NCI-H2107 treated with DMSO at 0.1 percent for 48 hours (cell line): ENCODE measurements around the gene RAB10.

ENCODE experiments used
- DNase-seq: peaks from one replicate; lab custom pipeline; 2025; ENCODE audit not compliant: unreplicated experiment; lab: John Stamatoyannopoulos, UW

The RAB10 gene

DNA sequence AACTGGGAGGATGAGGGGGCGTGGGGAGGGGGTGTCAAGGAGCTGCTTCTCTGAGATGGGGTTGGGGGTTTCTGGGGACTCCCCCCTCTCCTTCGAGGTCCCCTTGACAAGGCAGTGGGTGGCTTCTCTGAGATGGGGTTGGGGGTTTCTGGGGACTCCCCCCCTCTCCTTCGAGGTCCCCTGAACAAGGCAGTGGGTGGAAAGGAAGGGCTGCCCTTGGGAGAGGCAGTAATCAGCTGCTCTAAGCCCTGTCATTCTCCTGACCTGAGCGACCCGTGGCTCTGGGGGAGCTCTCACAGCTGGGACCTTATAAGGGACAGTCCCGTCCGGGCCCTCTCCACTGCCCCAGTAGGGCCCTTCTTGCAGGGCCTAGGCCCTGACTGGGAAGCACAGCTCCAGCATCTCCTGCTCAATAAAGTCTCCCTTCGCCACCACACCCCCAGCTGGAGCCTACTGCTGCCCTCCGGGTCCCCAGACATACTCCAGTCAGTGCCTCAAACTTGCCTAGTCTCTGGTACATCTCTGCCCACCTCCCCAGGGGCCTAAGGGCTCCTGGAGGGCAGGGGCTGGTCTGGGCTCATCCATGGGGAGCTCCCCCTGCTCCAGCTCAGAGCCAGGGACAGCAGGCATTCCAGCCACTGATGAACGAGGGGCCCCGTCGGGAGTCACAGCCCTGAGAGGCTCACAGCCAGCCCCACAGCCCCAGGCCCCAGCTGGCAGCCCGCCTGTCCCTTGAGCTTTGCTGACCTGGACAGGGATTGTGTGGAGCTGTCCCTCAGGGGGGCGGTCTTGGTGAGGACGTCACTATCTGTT is 141.8 kb downstream of the RAB10 start:
- DNase-seq, result no peak

DNA sequence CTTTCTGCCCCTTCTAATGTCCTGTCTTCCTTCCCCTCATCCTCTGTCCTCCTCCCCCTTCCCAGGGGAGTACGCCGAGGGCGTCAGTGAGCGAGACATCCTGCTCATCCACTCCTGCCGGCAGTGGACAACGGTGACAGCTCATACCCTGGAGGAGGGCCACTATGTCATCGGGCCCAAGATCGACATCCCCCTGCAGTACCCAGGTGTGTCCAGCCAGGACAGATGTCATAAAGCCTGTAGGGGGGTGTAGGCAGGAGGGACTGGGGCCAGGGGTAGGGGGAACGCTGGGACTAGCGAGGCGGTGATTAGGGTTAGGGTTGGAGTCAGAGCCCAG is 142.4 kb downstream of the RAB10 start:
- no peak for DNase-seq

DNA sequence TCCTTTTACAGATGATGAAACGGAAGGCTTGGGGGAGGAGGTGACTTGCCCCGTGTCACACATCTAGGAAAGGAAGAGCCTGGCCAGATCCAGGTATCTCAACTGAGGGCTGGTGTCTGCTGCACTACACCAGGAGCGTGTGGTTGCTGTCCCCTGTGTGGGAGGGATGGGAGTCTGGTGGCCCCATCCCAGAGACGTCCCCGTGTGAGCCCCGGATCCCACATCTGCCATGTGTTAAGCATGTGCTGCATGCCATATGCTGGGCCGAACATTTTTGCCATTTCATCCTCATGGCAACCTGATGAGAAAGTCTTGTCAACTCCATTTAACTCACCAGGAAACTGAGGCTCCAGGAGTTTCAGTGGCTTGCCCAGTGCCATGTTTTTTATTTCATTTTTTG is 143.2 kb downstream of the RAB10 start:
- no peak for DNase-seq

DNA sequence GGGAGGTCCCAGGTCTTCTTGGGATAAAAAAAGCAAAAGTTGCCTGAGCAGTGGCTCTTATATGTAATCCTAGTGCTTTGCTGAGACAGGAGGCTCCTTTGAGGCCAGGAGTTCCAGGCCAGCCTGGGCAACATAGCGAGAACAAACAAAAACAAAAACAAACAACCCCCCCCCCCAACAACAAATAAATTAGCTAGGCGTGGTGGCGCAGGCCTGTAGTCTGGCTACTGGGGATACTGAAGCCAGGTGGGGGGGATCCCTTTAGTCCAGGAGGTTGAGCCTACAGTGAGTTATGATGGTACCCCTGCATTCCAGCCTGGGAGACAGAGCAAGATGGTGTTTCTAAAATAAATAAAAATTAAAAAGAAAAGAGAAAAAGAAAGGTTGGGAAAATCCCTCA is 144.4 kb downstream of the RAB10 start:
- DNase-seq, result no peak

DNA sequence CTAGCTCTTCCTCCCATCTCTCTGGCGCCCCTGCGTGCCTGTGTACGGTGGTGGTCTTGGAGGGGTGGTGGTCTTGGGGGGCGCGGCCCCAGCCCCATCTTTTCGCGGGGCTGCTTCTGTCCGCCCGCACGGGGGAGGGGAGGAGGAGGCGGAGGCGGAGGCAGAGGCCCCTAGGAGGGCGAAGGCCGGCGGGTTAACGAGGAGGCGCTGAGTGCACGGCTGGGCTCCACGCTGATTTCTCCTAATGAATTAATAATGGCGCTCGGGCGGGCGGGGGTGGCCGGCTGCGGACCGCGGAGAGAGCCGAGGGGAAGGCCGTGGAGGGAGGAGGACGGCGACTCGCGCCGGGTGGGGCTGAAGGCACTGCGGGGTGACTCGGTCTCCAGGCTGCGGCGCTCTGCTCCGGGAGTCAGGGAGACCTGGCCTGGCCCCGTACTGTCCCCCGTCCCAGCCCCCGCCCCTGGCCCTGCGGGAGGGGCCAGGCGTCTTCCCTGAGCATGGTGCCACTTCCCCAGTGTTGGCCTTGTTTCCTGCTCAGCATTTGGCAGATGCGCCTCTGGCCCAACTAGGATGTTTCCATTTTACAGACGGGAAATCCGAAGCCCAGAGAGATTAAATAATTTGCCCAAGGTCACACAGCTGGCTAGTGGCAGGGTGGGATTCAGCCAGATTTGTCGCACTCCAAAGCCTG is 145.0 kb downstream of the RAB10 start:
- DNase-seq, result no peak

DNA sequence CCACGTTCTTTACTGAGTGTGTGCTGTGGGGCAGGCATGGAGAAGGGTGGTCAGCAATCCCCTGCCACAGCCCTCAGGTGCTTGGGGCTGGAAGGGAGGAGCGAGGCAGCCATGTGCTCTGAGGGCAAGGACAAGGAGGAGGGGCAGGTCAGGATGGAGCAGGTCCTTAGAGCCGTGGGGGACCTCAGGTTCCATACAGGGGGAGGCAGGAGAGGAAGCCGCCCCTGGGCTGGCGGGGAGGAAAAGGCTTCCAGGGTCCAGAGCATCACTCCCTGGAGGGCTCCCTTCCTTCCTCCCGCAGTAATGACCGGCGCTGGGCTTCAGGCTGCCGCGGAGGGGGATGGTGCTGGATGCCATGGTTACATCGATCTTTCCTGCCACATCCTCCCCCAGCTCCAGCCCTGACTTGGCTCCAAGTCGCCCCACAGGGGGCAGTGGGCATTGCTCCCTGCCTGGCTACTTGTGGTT is 145.6 kb downstream of the RAB10 start:
- no peak for DNase-seq

DNA sequence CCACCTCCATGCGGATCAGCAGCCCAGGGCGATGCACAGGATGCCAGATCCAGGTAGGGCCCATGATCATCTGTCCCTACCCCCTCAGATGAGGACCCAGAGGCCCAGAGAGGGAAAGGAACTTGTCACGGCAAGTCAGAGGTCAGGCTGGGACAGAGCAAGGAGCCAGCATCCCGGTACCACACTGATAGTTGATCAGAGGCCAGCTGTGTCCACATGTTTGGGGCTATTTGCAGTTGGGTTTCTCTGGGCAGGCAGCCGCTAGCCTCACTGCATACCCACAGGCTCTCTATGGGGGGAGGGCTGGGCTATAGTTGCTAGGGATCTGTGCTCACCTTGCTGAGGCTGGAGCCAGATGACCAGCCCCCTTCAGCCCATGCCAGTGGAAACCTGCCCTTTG is 148.6 kb downstream of the RAB10 start:
- DNase-seq, result no peak

DNA sequence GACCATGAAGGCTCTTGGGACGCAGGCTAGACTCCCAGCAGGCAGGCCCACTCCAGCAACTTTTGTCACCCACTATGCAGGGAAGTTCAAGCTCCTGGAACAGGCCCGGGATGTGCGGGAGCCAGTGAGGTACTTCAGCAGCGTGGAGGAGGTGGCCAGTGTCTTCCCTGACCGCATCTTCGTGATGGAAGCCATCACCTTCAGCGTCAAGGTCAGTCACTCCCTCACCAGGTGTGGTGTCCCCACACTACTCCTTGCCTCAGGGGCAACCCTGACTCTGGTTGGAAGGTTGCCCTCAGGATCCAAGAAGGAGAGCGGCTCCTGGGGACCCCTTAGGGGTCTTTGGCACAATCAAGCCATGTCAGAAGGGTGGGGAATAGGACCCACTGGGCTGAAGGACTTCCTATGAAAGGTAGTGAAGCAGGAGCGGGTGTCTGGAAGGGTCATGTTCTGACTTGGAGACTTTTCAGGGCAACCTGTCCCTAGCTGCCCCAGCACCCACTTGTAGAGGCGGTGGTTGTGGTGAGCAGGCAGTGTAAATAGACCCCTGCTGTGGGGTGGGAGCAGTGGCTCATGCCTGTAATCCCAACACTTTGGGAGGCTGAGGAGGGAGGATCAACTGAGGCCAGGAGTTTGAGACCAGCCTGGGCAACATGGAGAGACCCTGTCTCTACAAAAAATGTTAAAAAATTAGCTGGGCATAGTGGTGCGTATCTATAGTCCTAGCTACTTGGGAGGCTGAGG is 149.2 kb downstream of the RAB10 start:
- DNase-seq, result no peak

DNA sequence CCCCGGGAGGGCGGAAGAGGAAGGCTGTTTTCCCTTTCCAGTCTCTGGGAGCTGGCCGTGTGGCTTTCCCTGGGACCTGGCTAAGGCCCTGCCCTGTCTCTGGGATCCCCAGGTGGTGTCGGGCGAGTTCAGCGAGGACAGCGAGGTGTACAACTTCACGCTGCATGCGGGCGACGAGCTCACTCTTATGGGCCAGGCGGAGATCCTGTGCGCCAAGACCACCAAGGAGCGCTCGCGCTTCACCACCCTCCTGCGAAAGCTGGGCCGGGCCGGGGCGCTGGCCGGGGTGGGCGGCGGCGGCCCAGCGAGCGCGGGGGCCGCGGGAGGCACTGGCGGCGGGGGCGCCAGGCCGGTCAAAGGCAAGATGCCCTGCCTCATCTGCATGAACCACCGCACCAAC is 150.2 kb downstream of the RAB10 start:
- no peak for DNase-seq

DNA sequence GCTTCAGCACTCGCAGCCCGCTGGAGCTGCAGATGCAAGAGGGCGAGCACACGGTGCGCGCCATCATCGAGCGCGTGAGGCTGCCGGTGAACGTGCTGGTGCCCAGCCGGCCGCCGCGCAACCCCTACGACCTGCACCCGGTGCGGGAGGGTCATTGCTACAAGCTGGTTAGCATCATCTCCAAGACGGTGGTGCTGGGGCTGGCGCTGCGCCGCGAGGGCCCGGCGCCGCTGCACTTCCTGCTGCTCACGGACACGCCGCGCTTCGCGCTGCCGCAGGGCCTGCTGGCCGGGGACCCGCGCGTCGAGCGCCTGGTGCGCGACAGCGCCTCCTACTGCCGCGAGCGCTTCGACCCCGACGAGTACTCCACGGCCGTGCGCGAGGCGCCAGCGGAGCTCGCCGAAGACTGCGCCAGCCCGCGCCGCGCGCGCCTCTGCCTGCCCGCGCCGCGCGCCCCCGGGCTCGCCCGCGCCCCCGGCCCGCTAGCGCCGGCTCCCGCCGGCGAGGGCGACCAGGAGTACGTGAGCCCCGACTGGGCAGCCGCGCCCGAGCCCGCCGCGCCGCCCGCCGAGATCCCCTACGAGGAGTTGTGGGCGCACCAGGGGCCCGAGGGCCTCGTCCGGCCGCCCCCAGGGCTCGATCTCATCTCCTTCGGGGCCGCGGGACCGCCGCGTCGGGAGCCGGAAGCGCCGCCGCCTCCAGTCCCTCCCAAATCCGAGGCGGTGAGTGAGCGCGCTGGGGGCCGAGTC is 150.8 kb downstream of the RAB10 start:
- no peak for DNase-seq

DNA sequence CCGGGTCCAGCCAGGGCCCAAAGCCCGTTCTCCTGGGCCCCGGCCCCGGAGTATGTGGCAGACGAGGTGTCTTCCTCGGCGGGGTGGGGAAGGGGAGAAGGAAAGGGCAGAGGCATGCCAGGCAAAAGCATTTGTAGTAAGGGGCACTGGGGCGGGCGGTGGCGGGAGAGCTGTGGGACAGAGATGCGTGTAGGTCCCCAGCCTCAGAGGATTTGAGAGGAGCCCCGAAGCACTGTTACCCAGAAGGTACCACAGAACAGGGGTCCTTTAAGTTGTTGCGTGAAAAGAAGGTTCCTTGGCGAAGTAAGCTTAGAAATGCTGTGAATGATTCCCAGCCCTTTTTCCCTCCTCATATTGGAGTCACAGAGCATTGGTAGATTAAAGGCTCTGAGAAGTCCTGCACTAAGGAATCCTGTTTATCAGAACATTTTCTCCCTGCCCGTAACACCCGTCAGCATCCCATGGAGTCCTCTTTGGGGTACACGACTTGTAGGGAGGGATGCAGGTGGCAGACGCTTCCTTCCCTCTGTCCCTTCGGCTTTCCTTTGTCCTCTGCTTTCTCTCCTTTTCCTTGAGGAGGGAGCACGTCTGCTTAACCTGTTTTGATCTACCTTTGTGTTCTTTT is 151.5 kb downstream of the RAB10 start:
- DNase-seq, result no peak

DNA sequence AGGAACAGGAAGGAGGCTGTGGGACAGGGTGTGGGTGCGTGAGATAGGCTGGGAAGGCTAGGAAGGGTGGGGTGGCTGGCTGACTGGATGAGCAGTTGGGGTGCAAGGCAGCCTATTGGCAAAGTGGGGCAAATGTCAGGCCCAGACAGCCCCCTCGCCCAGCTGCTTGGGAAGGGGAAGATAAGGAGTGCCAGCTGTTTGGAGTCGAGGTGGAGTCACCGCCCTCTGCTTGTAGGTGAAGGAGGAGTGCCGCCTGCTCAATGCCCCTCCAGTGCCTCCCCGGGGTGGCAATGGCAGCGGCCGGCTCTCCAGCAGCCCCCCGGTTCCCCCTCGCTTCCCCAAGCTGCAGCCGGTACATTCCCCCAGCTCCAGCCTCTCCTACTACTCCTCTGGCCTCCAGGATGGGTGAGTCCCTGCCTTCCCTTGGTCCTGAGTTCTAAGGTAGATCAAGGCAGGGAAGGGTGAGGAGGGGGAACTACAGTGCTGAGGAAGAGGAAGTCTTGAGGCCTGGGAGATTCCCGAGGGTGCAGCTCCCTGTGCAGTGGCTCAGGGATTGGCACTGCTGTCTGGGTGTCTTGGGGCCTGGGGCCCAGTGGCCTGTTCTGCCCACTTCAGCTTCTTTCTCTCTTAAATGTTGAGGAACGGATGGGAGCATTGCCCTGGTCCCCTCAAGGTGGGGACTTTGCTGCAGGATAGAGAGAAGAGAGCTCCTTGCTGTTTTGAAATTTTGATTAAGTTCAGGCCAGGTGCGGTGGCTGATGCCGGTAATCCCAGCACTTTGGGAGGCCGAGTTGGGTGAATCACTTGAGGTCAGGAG is 152.3 kb downstream of the RAB10 start:
- DNase-seq, result no peak
